Measurements from ENCODE around the gene FSCN2. TPM values are rescaled to one million over a fixed set of nuclear protein-coding genes. Genes with fewer than 3 reads are reported as not detected.

FSCN2 gene
- total RNA-seq, 3 donors from 2014 or later: 0.48 to 3.2 (median 1.6) TPM

- peak overlapping the region; percentile 90 to 96 (median 90) for H3K4me3 ChIP-seq
Observed at GRCh38 chr17:81553018-81553615, 24.9 kb downstream of the FSCN2 start.

GRCh38 chr17:81553616-81554181 lies 25.5 kb downstream of the FSCN2 start:
- Histone ChIP-seq H3K4me1 (peaks cover 4 to 9% of the 10 kb centered on the region in 2 donors), H3K9me3 (no peaks in the 10 kb centered on the region), H3K27me3 (no peaks in the 10 kb centered on the region), H3K27ac (peak overlapping the region; percentile 46 to 73), H3K4me3 (peak overlapping the region in 2 of 3 donors; percentile 90 to 96), H3K36me3 (no peaks in the 10 kb centered on the region)
- no peak for DNase-seq (ENCODE audit: low spot score in 2 of 2)
- intact Hi-C loops (cut with DNase I; ENCODE audit: low total_unique reads): no loop called here
- TF ChIP-seq POLR2A (IDR thresholded peaks at IDR 0.05) (no peak), POLR2AphosphoS5 (IDR thresholded peaks at IDR 0.05) (peak in 1 of 3 donors; percentile 31), CTCF (IDR thresholded peaks at IDR 0.05) (no peak)

More at GRCh38 chr17:81553018-81553615, 24.9 kb downstream of the FSCN2 start:
- DNase-seq (ENCODE audit: low spot score in 2 of 2): peak; percentile 67 to 88
- H3K9me3 ChIP-seq: no peaks in the 10 kb centered on the region
- peaks cover 4 to 9% of the 10 kb centered on the region in 2 donors for H3K4me1 ChIP-seq
- H3K36me3 ChIP-seq: peaks cover 2% of the 10 kb centered on the region
- peak overlapping the region; percentile 46 to 73 for H3K27ac ChIP-seq
- TF ChIP-seq CTCF (IDR thresholded peaks at IDR 0.05) (no peak), POLR2A (IDR thresholded peaks at IDR 0.05) (no peak), POLR2AphosphoS5 (IDR thresholded peaks at IDR 0.05) (no peak)
- intact Hi-C loops (cut with DNase I; ENCODE audit: low total_unique reads): no loop called here
- H3K27me3 ChIP-seq: no peaks in the 10 kb centered on the region

GRCh38 chr17:81556175-81556691 lies 28.1 kb downstream of the FSCN2 start:
- TF ChIP-seq POLR2A (IDR thresholded peaks at IDR 0.05): no peak
- TF ChIP-seq CTCF (IDR thresholded peaks at IDR 0.05): no peak
- no peak for DNase-seq (ENCODE audit: low spot score in 2 of 2)
- no peaks in the 10 kb centered on the region for H3K36me3 ChIP-seq
- H3K4me3 ChIP-seq: no peak overlapping the region
- peaks cover 4% of the 10 kb centered on the region in 2 donors for H3K4me1 ChIP-seq
- H3K27me3 ChIP-seq: no peaks in the 10 kb centered on the region
- H3K27ac ChIP-seq: no peak overlapping the region
- intact Hi-C loops (cut with DNase I; ENCODE audit: low total_unique reads): no loop called here
- H3K9me3 ChIP-seq: no peaks in the 10 kb centered on the region

GRCh38 chr17:81556863-81557262 lies 28.7 kb downstream of the FSCN2 start:
- no peak for DNase-seq (ENCODE audit: low spot score in 2 of 2)
- H3K36me3 ChIP-seq: no peaks in the 10 kb centered on the region
- no peaks in the 10 kb centered on the region for H3K27me3 ChIP-seq

More at GRCh38 chr17:81556863-81557262, 28.7 kb downstream of the FSCN2 start:
- H3K4me3 ChIP-seq: no peak overlapping the region
- H3K4me1 ChIP-seq: peaks cover 0 to 4% of the 10 kb centered on the region in 2 donors
- H3K27ac ChIP-seq: no peak overlapping the region
- H3K9me3 ChIP-seq: no peaks in the 10 kb centered on the region
- intact Hi-C loops (cut with DNase I; ENCODE audit: low total_unique reads): no loop called here
- no peak for TF ChIP-seq POLR2A (IDR thresholded peaks at IDR 0.05)
- TF ChIP-seq CTCF (IDR thresholded peaks at IDR 0.05): no peak
- no peak for TF ChIP-seq POLR2AphosphoS5 (IDR thresholded peaks at IDR 0.05)

All from breast epithelium (tissue), 4 donors.